NCI-H2081 treated with DMSO at 0.1 percent for 48 hours (cell line): ENCODE results near the gene RBL1.
"Not testable (repeated sequence)": the region's sequence is repeated elsewhere in the genome, so short reads cannot be mapped to it uniquely, and the experiment has no call there.

Experiments
- DNase-seq: peaks from one replicate; lab custom pipeline; 2025; lab: John Stamatoyannopoulos, UW

RBL1 gene

GRCh38 chr20:37075932-37076685 lies 19.7 kb downstream of the RBL1 start:
- no peak for DNase-seq

DNA sequence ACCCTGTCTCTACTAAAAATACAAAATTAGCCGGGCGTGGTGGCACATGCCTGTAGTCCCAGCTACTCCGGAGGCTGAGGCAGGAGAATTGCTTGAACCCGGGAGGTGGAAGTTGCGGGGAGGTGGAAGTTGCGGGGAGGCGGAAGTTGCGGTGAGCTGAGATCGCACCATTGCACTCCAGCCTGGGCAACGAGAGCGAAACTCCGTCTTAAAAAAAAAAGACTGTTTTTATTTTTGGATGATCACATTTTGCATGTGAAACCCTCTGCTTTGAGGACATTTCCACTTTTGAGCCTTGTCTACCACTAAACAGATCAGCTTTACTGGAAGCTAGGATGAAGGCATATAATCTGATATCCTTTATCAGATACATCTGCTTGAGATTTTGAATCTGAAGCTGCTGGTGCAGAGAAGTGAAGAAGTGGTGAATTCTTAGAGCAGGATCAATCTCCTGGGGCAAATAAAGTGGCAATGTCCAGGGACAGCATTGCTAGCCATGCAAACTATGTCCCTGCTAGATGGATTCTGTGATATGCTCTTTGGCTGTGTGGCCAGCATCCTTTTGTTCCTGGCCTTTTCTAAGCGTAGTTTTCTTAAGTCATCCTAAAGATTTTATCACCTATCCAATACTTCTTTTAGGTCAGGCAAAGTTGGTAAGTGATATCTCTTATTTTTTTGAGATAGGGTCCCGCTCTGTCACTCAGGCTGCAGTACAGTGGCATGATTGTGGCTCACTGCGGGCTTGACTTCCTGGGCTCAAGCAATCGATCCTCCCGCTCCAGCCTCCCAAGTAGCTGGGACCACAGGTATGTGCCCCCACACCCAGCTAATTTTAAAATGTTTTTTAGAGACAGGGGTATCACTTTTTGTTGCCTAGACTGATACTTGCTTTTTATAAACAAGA lies 23.3 kb downstream of the RBL1 start:
- DNase-seq, result no peak

DNA sequence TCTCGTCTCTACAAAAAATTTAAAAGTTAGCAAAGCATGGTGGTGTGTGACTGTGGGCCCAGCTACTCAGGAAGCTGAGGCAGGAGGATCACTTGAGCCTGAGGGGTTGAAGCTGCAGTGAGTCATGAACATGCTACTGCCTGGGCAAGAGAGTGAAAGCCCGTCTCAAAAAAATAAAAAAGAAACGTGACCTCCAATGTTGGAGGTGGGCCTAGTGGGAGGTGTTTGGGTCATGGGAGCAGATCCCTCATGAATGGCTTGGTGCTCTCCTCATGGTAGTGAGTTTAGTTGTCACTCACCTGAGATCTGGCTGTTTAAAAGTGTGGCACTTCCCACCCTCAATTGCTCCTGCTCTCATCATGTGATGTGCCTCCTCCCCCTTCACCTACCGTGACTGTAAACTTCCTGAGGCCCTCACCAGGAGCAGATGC lies 24.3 kb downstream of the RBL1 start:
- no peak for DNase-seq

DNA sequence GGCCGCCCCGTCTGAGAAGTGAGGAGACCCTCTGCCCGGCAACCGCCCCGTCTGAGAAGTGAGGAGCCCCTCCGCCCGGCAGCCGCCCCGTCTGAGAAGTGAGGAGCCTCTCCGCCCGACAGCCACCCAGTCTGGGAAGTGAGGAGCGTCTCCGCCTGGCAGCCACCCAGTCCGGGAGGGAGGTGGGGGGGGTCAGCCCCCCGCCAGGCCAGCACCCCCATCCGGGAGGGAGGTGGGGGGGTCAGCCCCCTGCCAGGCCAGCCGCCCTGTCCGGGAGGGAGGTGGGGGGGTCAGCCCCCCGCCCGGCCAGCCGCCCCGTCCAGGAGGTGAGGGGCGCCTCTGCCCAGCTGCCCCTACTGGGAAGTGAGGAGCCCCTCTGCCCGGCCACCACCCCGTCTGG lies 26.2 kb downstream of the RBL1 start:
- DNase-seq, result not testable (repeated sequence)

- DNase-seq, result no peak
Observed at GRCh38 chr20:37066168-37066567, 29.6 kb downstream of the RBL1 start.

DNA sequence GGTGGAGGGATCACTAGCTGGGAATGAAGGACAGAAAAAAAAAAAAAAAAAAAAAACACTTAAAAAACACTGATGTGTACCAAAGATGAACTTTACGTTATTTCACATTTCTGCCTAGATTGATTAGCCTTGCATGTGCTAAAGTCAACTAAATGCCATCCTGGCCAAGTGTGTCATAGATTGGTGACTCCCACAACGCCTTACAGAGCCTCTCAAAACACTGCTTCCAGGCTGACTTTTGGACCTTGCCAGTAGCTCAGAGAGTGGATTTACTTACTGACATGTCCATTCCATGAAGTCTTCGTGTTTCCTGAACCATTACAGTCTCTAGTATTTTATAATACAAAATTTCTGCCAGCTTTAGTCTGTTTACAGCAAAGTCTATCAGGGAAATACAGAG lies 40.5 kb downstream of the RBL1 start:
- DNase-seq, result no peak

DNA sequence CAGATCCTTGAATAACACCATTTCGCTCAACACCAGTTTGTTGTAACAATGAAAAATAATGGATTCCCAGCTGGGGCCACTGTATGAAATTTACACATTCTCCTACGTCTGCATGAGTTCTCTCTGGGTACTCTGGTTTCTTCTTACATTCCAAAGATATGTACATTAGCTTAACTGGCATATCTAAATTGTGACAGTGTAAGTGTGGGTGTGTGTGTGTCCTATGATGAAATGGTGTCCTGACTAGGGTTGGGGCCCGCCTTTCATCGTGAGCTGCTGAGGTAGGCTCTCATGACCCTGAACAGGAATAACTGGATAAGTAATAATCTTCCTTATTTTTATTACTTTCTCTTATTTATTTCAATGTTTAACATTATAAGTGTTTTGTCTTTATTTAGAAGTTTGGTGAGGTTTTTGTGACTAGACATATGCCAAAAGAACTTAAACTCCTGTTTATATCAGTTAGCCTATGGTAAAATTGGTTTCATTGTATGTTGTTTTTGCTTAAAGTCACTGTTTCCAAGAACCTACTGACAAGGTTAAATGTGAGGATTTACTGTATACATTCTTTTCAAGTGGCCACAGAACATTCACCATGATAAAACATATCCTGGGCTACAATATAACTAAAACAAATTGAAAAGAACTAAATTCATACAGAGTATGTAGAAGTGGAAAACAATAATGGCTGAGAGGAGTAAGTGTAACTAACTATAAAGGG lies 42.4 kb downstream of the RBL1 start:
- DNase-seq, result no peak

DNA sequence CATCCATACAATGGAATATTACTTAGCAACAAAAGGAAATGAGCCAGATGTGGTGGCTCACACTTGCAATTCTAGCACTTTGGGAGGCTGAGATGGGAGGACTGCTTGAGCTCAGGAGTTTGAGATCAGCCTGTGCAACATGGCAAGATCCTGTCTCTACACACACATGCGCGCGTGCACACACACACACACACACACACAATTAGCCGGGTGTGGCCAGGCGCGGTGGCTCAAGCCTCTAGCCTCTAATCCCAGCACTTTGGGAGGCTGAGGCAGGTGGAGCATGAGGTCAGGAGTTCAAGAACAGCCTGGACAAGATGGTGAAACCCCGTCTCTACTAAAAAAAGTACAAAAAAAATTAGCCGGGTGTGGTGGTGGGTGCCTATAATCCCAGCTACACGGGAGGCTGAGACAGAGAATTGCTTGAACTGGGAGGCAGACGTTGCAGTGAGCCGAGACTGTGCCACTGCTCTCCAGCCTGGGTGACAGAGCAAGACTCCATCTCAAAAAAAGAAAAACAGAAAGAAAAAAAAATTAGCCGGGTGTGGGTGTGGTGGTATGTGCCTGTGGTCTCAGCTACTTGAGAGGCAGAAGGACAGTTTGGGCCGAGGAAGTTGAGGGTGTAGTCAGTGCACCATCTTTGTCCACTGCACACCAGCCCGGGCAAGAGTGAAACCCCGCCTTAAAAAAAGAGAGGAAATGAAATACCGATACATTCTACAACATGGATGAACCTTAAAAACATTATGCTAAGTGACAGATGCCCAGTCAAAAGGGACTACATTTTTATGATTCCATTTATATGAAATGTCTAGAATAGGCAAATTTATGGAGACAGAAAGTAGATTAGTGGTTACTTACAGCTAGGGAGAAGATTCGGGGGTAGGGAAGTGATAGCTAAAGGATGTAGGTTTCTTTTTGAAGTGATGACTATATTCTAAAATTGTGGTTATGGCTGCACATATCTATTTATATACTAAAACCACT lies 52.5 kb downstream of the RBL1 start:
- no peak for DNase-seq

GRCh38 chr20:37039366-37039765 lies 56.4 kb downstream of the RBL1 start:
- DNase-seq, result not testable (repeated sequence)

DNA sequence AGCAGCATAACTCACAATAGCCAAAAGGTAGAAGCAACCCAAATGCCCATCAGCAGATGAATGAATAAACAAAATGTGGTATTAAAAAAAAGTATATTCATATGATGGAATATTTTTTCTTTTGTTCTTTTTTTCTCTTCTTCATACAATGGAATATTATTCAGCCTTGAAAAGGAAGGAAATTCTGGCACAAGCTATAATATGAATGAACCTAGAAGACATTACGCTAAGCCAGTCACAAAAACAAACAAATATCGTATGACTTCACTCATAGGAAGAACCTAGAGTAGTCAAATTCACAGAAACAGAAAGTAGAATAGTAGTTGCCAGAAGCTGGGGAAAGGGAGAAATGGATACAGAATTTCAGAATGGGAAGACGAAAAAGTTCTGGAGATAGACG lies 63.7 kb downstream of the RBL1 start:
- DNase-seq, result no peak

DNA sequence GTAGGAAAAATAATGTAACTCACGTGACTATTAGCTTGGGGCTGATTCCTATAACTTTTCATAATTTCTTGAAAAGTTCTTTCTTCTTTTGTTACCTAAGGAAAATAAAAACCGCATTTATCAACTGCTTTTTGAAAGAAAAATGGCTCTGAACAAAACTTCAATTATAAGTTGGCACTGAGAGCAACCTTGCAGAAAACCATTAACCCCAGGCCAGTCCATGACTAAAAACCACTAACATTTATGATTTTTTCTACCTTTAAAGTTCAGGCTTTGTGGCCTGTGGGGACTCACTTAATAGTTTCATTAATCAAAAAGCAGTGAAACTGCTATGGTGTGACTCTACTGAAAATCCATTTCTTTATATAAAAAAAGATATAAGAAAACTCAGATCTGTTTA lies 75.2 kb downstream of the RBL1 start:
- DNase-seq, result no peak

GRCh38 chr20:37012631-37013030 lies 83.2 kb downstream of the RBL1 start:
- DNase-seq, result not testable (repeated sequence)

DNA sequence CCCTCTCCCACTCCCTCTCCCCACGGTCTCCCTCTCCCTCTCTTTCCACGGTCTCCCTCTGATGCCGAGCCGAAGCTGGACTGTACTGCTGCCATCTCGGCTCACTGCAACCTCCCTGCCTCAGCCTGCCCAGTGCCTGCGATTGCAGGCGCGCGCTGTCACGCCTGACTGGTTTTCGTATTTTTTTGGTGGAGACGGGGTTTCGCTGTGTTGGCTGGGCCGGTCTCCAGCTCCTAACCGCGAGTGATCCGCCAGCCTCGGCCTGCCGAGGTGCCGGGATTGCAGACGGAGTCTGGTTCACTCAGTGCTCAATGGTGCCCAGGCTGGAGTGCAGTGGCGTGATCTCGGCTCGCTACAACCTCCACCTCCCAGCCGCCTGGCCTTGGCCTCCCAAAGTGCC lies 83.9 kb downstream of the RBL1 start:
- not testable (repeated sequence) for DNase-seq

- no peak for DNase-seq
Observed at GRCh38 chr20:37011147-37011546, 84.7 kb downstream of the RBL1 start.

DNA sequence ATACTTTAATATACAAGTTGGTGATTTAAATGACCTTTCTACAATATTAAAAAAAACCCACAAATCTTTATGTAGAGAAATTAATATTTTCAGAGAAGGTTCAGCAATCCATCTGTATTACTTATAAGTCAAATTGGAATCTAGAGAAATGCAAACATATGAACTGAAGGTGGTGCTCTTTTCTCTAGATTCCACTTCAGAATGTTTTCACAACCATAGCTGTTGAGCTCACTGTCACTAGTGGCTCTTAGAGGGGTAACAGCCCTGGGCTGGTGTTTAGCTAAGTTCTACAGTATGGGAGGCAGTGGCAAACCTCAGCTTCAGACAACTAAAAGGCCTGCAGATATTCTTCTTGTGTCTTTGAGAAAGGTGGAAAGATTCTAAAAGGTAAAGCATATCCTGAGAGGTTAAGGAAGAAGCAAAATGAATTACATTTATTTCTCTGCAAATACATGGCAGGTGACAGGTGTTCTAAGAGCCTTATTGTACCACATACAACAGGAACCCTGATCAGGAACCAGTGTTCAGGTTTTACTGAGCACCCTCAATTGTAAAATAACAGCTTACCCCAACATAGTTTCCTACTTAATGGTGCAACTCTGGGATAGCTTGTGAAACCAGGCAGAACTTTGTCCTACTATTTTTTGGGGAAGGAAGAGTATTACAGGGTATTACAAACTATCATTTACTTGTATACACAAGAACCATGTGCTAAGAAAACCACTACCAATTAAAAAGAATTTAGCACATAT lies 87.7 kb downstream of the RBL1 start:
- DNase-seq, result no peak

- DNase-seq, result not testable (repeated sequence)
Observed at GRCh38 chr20:37005062-37005942, 90.5 kb downstream of the RBL1 start.

DNA sequence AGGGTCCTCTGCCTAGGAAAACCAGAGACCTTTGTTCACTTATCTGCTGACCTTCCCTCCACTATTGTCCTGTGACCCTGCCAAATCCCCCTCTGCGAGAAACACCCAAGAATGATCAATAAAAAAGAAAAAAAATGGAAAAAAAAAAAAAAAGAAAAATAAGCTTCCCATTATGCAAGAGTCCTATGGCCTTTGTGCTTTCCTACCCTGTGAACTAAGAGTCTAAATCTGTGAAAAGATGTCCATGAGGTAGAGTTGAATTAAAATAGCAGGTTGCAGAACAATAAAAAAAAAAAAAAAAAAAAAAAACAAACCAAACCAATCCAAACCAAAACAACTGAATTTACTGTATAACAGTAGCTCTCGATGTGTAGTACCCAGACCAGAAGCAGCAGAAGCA lies 94.2 kb downstream of the RBL1 start:
- DNase-seq, result not testable (repeated sequence)

DNA sequence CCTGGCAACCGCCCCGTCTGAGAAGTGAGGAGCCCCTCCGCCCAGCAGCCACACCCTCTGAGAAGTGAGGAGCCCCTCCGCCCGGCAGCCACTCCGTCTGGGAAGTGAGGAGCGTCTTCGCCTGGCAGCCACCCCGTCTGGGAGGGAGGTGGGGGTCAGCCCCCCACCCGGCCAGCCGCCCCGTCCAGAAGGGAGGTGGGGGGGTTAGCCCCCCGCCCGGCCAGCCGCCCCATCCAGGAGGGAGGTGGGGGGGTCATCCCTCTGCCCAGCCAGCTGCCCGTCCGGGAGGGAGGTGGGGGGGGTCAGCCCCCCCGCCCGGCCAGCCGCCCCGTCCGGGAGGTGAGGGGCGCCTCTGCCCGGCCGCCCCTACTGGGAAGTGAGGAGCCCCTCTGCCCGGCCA lies 95.6 kb downstream of the RBL1 start:
- not testable (repeated sequence) for DNase-seq

- DNase-seq, result no peak
Observed at GRCh38 chr20:36998652-36999051, 97.1 kb downstream of the RBL1 start.

- no peak for DNase-seq
Observed at GRCh38 chr20:36997121-36997520, 98.7 kb downstream of the RBL1 start.
